Measurements from ENCODE around the gene CORO6. TPM values are rescaled to one million over a fixed set of nuclear protein-coding genes. Genes with fewer than 3 reads are reported as not detected.

The CORO6 gene
- total and polyA plus RNA-seq, 2 experiments from 2014 or later = 2.6 to 5.2 TPM

- H3K36me3 ChIP-seq (ENCODE audit: insufficient read depth) = no peaks in the 10 kb centered on the region
- no peak for DNase-seq (ENCODE audit: low spot score)
- H3K79me2 ChIP-seq (replicated peaks; ENCODE audit: insufficient read depth) = no peaks in the 10 kb centered on the region
- H3K27ac Mint-ChIP-seq = peak overlapping the region; percentile 67
- H3F3A ChIP-seq (replicated peaks; ENCODE audit: low read depth) = no peaks in the 10 kb centered on the region; the same call in 1 of the 2 replicates
- H3K4me2 ChIP-seq = no peak overlapping the region
- peaks cover 12% of the 10 kb centered on the region for H3K4me1 ChIP-seq (ENCODE audit: insufficient read depth)
- H3K27ac ChIP-seq (ENCODE audit: low read depth) = peak overlapping the region; percentile 67
- no peaks in the 10 kb centered on the region for H3K9me2 ChIP-seq (ENCODE audit: insufficient read depth)
- H3K9me3 Mint-ChIP-seq = no peaks in the 10 kb centered on the region; the same call in 2 of the 3 replicates
- H3K36me3 Mint-ChIP-seq (ENCODE audit: low read depth) = peaks cover 10% of the 10 kb centered on the region; the same call in 2 of the 3 replicates
- TF ChIP-seq STAT1 (IDR thresholded peaks at IDR 0.05; ENCODE audit: unreplicated experiment) = no peak
- no peak for TF ChIP-seq ZNF114 (CRISPR knock-in tag; IDR thresholded peaks at IDR 0.05)
- TF ChIP-seq, protein P1, sequence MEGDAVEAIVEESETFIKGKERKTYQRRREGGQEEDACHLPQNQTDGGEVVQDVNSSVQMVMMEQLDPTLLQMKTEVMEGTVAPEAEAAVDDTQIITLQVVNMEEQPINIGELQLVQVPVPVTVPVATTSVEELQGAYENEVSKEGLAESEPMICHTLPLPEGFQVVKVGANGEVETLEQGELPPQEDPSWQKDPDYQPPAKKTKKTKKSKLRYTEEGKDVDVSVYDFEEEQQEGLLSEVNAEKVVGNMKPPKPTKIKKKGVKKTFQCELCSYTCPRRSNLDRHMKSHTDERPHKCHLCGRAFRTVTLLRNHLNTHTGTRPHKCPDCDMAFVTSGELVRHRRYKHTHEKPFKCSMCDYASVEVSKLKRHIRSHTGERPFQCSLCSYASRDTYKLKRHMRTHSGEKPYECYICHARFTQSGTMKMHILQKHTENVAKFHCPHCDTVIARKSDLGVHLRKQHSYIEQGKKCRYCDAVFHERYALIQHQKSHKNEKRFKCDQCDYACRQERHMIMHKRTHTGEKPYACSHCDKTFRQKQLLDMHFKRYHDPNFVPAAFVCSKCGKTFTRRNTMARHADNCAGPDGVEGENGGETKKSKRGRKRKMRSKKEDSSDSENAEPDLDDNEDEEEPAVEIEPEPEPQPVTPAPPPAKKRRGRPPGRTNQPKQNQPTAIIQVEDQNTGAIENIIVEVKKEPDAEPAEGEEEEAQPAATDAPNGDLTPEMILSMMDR (conservative IDR thresholded peaks at IDR 0.05; ENCODE audit: low read depth in 2 of 2) = no peak
- TF ChIP-seq, protein P2, sequence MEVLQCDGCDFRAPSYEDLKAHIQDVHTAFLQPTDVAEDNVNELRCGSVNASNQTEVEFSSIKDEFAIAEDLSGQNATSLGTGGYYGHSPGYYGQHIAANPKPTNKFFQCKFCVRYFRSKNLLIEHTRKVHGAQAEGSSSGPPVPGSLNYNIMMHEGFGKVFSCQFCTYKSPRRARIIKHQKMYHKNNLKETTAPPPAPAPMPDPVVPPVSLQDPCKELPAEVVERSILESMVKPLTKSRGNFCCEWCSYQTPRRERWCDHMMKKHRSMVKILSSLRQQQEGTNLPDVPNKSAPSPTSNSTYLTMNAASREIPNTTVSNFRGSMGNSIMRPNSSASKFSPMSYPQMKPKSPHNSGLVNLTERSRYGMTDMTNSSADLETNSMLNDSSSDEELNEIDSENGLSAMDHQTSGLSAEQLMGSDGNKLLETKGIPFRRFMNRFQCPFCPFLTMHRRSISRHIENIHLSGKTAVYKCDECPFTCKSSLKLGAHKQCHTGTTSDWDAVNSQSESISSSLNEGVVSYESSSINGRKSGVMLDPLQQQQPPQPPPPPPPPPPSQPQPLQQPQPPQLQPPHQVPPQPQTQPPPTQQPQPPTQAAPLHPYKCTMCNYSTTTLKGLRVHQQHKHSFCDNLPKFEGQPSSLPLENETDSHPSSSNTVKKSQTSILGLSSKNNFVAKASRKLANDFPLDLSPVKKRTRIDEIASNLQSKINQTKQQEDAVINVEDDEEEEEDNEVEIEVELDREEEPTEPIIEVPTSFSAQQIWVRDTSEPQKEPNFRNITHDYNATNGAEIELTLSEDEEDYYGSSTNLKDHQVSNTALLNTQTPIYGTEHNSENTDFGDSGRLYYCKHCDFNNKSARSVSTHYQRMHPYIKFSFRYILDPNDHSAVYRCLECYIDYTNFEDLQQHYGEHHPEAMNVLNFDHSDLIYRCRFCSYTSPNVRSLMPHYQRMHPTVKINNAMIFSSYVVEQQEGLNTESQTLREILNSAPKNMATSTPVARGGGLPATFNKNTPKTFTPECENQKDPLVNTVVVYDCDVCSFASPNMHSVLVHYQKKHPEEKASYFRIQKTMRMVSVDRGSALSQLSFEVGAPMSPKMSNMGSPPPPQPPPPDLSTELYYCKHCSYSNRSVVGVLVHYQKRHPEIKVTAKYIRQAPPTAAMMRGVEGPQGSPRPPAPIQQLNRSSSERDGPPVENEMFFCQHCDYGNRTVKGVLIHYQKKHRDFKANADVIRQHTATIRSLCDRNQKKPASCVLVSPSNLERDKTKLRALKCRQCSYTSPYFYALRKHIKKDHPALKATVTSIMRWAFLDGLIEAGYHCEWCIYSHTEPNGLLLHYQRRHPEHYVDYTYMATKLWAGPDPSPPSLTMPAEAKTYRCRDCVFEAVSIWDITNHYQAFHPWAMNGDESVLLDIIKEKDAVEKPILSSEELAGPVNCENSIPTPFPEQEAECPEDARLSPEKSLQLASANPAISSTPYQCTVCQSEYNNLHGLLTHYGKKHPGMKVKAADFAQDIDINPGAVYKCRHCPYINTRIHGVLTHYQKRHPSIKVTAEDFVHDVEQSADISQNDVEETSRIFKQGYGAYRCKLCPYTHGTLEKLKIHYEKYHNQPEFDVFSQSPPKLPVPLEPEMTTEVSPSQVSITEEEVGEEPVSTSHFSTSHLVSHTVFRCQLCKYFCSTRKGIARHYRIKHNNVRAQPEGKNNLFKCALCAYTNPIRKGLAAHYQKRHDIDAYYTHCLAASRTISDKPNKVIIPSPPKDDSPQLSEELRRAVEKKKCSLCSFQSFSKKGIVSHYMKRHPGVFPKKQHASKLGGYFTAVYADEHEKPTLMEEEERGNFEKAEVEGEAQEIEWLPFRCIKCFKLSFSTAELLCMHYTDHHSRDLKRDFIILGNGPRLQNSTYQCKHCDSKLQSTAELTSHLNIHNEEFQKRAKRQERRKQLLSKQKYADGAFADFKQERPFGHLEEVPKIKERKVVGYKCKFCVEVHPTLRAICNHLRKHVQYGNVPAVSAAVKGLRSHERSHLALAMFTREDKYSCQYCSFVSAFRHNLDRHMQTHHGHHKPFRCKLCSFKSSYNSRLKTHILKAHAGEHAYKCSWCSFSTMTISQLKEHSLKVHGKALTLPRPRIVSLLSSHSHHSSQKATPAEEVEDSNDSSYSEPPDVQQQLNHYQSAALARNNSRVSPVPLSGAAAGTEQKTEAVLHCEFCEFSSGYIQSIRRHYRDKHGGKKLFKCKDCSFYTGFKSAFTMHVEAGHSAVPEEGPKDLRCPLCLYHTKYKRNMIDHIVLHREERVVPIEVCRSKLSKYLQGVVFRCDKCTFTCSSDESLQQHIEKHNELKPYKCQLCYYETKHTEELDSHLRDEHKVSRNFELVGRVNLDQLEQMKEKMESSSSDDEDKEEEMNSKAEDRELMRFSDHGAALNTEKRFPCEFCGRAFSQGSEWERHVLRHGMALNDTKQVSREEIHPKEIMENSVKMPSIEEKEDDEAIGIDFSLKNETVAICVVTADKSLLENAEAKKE (CRISPR knock-in tag; IDR thresholded peaks at IDR 0.05) = no peak
- no peak for TF ChIP-seq POLR2AphosphoS5 (IDR thresholded peaks at IDR 0.05; ENCODE audit: low read depth)
- TF ChIP-seq, protein P3, sequence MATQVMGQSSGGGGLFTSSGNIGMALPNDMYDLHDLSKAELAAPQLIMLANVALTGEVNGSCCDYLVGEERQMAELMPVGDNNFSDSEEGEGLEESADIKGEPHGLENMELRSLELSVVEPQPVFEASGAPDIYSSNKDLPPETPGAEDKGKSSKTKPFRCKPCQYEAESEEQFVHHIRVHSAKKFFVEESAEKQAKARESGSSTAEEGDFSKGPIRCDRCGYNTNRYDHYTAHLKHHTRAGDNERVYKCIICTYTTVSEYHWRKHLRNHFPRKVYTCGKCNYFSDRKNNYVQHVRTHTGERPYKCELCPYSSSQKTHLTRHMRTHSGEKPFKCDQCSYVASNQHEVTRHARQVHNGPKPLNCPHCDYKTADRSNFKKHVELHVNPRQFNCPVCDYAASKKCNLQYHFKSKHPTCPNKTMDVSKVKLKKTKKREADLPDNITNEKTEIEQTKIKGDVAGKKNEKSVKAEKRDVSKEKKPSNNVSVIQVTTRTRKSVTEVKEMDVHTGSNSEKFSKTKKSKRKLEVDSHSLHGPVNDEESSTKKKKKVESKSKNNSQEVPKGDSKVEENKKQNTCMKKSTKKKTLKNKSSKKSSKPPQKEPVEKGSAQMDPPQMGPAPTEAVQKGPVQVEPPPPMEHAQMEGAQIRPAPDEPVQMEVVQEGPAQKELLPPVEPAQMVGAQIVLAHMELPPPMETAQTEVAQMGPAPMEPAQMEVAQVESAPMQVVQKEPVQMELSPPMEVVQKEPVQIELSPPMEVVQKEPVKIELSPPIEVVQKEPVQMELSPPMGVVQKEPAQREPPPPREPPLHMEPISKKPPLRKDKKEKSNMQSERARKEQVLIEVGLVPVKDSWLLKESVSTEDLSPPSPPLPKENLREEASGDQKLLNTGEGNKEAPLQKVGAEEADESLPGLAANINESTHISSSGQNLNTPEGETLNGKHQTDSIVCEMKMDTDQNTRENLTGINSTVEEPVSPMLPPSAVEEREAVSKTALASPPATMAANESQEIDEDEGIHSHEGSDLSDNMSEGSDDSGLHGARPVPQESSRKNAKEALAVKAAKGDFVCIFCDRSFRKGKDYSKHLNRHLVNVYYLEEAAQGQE (IDR thresholded peaks at IDR 0.05; ENCODE audit: unreplicated experiment) = no peak
- TF ChIP-seq EZH2 (IDR thresholded peaks at IDR 0.05; ENCODE audit: low read depth, unreplicated experiment) = no peak
- no peak for TF ChIP-seq NANOG (IDR thresholded peaks at IDR 0.05; ENCODE audit: borderline replicate concordance)
- TF ChIP-seq EZH2phosphoT487 (IDR thresholded peaks at IDR 0.05; ENCODE audit: unreplicated experiment) = no peak
- TF ChIP-seq JUNB (IDR thresholded peaks at IDR 0.05; ENCODE audit: unreplicated experiment) = no peak
- no peak for TF ChIP-seq CREB1 (CRISPR knock-in tag; IDR thresholded peaks at IDR 0.05; ENCODE audit: low read depth)
- TF ChIP-seq ZNF331 (CRISPR knock-in tag; IDR thresholded peaks at IDR 0.05; ENCODE audit: low read depth) = no peak
- TF ChIP-seq ETS1 (IDR thresholded peaks at IDR 0.05) = no peak
- H2AFZ ChIP-seq = no peak overlapping the region
- H3K4me3 Mint-ChIP-seq = no peak overlapping the region; the same call in 2 of the 3 replicates
- H3K4me1 Mint-ChIP-seq = peaks cover 29% of the 10 kb centered on the region
- H3K27me3 ChIP-seq (ENCODE audit: insufficient read depth) = no peaks in the 10 kb centered on the region
- H4K20me1 ChIP-seq (replicated peaks; ENCODE audit: insufficient read depth) = no peaks in the 10 kb centered on the region
- peaks cover 6% of the 10 kb centered on the region for H3K27me3 Mint-ChIP-seq (ENCODE audit: insufficient read depth, low read depth, poor library complexity)
- no peak for ATAC-seq
- H3K4me3 ChIP-seq = no peak overlapping the region
Measured at GRCh38 chr17:29640413-29640812, 17.7 kb upstream of the CORO6 start.
